HG02642 (cell line): ENCODE results near the gene GNG5.
"Not testable (repeated sequence)": the region's sequence is repeated elsewhere in the genome, so short reads cannot be mapped to it uniquely, and the experiment has no call there.

Experiments
- ATAC-seq: cut with Tn5 transposase; IDR thresholded peaks from one replicate; pipeline ENCODE4 v1.9.1; 2021; ENCODE audit warnings: mild to moderate bottlenecking; ENCODE audit not compliant: unreplicated experiment, poor library complexity

GNG5 gene

GRCh38 chr1:84506002-84506728 is at the start of gene GNG5, which contains the start of gene SPATA1:
Gene GNG5 (minus strand): TSS chr1:84506581. CDS start chr1:84506091, 490 bp downstream.
Gene SPATA1 (plus strand): TSS chr1:84506386. CDS start chr1:84516360, 9,974 bp downstream.
- peak; percentile 87 for ATAC-seq

DNA sequence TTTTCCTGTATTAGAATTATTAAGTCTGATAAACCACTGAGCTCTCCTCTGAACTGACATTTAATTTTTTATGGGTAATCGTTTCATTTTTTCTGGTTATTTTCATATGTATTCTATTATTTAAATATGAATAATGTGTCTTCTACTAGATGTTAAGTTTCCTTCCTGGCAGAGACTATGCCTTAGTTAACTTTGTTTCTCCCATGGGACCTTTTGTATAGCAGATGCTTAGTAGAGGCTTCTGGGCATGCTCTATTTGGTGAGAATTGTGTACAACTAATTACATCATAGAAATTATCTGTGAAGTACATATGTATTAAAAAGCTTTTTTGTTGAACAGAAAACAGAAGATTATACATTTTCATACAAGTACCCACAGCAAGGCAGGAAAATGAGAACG is 44.4 kb upstream of the GNG5 start:
- no peak for ATAC-seq

GRCh38 chr1:84541679-84542078 is 35.3 kb upstream of the GNG5 start:
- no peak for ATAC-seq

- ATAC-seq: no peak
These were observed 34.4 kb upstream of the GNG5 start for GRCh38 chr1:84540759-84541158.

DNA sequence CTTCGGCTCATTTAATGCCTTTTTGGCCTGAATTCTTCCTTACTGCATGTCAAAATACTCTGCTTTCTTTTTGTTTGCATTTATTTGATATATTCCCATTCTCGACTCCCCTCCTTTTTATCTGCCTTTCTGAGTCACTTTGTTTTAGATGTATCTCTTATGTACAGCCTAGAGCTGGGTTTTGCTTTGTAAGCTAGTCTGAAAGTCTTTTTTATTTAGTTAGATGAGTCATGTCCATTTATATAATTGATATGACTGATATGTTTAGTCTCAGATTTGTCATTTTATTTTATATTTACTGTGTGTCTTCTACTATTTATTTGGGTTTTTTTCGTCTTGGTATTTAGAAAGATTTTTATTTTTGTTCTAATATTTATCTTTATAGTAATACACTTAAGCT is 33.6 kb upstream of the GNG5 start:
- ATAC-seq: no peak

- ATAC-seq: peak; percentile 82
These were observed 32.2 kb upstream of the GNG5 start for GRCh38 chr1:84538599-84538998.

- ATAC-seq: no peak
These were observed 19.4 kb upstream of the GNG5 start for GRCh38 chr1:84525779-84526178.

DNA sequence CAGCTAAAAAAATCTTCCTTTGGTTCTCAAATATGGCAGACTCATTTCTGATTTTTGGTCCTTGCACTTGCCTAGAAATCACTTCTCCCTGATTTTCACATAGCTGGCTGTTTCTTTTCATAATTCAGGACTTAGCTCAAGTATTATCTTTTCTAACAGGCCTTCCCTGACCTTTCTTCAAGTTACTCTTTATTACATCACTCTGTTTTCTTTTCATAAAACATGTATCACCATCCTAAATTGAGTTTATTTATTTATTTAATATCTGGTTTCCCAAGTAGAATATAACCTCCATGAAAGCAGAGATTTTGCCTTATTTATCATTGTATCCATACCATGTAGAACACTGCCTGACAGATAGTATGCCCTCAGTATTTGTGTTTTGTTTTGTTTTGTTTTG is 18.2 kb upstream of the GNG5 start:
- ATAC-seq: no peak

DNA sequence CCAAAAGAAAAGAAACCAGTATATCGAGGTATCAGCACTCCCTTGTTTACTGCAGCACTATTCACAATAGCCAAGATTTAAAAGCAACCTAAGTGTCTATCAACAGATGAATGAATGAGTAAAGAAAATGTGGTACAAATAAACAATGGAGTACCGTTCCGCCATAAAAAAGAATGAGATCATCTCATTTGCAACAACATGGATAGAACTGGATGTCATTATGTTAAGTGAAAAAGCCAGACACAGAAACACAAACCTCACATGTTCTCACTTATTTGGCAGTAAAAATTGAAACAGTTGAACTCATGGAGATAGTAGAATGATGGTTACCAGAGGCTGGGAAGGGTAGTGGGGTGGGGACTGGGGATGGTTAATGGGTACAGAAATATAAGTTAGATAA is 4.3 kb upstream of the GNG5 start:
- no peak for ATAC-seq

DNA sequence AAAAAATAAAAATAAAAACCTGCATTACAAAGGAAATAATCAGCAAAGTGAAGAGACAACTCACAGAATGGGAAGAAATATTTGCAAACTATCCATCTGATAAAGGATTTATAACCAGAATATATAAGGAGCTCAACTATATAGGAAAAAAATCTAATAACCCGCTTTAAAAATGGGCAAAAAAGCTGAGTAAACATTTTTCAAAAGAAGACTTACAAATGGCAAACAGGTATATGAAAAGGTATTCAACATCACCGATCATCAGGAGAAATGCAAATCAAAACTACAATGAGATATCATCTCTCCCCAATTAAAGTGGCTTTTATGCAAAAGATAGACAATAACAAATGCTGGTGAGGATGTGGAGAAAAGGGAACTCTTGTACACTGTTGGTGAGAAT is 3.8 kb upstream of the GNG5 start:
- no peak for ATAC-seq

DNA sequence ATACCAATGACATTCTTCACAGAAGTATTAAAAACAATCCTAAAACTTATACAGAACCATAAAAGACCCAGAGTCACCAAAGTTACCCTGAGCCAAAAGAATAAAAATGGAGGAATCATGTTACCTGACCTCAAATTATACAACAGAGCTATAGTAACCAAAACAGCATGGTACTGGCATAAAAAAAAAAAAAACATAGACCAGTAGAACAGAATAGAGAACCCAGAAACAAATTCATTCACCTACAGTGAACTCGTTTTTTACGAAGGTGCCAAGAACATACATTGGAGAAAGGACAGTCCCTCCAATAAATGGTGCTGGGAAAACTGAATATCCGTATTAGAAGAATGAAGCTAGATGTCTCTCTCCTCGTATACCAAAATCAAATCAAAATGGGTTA is 2.6 kb upstream of the GNG5 start:
- no peak for ATAC-seq

DNA sequence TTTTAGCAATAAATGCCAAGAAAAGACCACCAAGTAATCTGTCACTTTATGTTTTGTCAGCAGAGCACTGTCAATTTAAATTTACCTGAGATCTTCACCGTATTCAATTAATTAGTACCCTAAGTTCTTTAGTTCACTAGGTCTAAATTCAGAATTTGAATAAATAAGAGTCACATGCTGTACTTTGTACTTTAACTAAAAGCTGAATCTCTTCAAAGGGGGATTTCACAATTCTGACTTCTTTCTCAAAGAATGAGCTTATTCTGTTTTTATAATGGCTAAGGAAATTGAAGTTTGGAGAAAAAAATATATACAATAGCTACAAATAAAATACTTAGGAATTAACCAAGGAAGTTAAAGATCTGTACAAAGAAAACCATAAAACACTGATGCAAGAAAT is 2.1 kb upstream of the GNG5 start:
- no peak for ATAC-seq

DNA sequence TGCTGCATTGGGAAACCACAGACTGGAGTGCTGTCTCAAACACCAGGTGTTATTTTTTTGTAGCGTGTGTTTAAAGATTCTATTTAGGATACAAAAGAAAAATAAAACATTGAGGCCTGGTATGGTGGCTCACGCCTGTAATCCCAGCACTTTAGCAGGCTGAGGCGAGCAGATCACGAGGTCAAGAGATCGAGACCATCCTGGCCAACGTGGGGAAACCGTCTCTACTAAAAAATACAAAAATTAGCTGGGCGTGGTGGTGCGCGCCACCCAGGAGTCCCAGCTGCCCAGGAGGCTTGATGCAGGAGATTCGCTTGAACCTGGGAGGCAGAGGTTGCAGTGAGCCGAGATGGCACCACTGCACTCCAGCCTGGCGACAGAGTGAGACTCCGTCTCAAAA is 1.5 kb upstream of the GNG5 start:
- ATAC-seq: not testable (repeated sequence)

DNA sequence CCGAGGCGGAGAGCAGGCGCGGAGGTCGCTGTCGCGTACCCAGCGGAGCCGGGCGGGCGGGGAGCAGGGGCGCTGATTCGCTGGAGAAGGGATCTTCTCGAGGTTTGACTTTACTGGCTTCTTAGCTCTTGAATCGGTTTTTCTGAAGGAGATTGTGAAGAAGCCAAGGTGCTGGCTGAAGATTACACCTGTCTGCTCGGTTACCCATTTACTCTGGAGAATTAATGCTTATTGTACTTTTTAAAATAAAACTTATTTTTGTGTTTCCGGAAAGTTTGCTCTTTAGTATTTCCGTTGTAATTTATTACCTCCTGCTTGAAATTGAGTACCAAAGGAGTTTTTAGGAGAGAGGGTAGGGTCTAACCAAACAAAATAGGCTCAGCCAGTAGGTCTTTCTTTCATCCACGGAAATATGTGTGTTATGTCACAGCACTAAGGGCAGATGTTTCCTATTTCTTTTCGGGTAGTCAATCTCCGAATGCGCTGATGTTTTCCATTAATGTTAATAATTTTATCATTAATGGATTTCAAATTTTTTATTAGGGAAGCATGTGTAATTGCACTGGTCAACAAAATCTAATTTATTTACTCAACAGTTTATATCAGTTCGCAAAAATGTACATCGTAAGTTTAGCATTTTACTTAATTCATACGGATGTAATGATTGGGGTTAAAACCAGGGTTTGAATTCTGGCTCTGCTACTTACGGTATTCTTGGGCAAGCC is 510 bp upstream of the GNG5 start:
- no peak for ATAC-seq

- ATAC-seq: peak; percentile 46
These were observed 834 bp downstream of the GNG5 start for GRCh38 chr1:84505493-84506001.

DNA sequence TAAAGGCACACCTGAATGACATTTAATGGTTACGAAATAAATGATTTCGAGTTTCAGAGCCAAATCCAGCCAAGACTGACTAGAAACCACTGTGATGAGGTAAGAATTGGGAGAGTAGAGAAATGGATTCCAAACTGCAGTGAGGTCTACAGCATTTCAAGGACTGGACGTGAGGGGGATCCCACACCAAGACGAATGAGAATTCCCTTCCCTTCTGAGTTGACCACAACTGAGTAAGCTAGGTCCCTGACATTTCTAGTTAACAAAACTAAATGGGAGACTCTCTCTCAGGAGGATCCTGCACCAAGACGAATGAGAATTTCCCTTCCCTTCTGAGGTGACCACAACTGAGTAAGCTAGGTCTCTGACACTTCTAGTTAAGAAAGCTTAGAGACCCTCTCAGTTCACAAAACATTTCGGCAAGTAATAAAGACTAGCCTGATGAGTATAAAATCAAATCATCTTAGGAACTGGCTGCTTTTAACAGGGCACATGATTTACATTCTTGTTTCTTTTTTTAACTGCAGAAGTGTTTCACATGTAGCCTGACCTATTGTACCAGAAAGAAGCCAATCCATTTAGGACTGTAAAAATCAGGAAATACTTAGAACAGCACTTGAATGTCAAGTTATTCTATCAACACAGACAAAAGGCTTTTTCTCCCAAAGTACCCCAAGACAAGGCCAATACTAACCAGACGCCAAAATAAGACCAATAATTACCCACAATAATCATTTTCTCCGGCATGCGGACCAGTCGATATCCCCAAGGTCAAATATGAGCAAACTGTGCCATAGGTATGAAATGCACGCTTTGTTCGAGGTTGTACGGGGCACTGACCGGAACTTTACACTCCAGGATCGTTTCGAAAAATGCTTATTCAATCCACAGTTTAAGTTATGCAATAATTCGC is 1.5 kb downstream of the GNG5 start:
- ATAC-seq: no peak

- no peak for ATAC-seq
These were observed 3.5 kb downstream of the GNG5 start for GRCh38 chr1:84502927-84503326.

GRCh38 chr1:84497631-84498275 is 8.6 kb downstream of the GNG5 start:
- no peak for ATAC-seq

- ATAC-seq: no peak
These were observed 9.9 kb downstream of the GNG5 start for GRCh38 chr1:84496498-84496897.

DNA sequence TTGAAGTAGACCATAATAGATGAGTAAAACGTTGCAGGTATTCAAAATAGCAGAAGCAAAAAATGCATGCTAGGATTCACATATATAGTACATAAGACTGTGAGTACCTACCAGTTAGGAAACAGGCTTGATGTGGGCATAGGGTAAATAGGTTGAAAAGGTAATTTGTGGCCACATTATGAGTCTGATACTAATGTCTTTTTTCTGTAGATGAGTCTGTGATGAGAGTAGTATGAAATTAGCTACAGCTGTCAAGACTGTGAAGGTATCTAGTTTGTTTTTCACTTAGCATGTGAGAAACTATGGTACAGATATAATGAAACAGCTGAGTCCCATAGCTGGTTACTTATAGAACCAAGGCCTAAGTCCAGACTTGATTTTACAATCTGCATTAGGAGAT is 12.6 kb downstream of the GNG5 start:
- no peak for ATAC-seq
